NB4 (cell line): Measurements from ENCODE around the gene MSI2.

Experiments
- MYC ChIP-seq: IDR thresholded peaks from 2 replicates; pipeline ENCODE4 v1.6.1; 2011; ENCODE audit warnings: low read depth, low read length
- POLR2A ChIP-seq: IDR thresholded peaks from 2 replicates; pipeline ENCODE4 v1.6.1; 2011; ENCODE audit warnings: mild to moderate bottlenecking; ENCODE audit not compliant: insufficient read length; ENCODE audit errors: extremely low read depth
- TF ChIP-seq, protein P1 (sequence below): IDR thresholded peaks from one replicate; pipeline ENCODE4 v1.5.1; 2012; ENCODE audit warnings: low read depth, low read length
- TF ChIP-seq, protein P2 (sequence below): IDR thresholded peaks from 2 replicates; pipeline ENCODE4 v1.6.1; 2011; ENCODE audit warnings: low read depth, low read length

DNA sequence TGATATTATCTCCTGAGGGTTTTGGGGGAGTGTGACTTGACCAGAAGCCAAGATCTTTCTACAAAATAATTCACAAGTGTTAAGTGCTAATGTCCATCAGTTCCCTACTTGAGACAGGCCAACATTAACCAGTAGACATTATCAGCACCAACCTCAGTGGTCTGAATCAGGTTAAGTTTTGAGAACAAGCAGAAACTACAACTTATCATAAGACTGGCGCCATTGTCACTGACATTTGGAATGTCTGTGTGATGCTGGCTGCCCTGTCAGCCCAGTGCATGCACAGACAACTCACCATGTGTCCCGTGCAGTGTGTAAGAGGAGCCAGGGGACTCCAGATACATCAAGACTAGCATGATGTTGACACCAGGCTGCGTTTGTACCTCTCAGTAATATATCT, 412.0 kb downstream of the MSI2 start:
- TF ChIP-seq POLR2A (no peak), MYC (no peak)
- TF ChIP-seq, protein P1, sequence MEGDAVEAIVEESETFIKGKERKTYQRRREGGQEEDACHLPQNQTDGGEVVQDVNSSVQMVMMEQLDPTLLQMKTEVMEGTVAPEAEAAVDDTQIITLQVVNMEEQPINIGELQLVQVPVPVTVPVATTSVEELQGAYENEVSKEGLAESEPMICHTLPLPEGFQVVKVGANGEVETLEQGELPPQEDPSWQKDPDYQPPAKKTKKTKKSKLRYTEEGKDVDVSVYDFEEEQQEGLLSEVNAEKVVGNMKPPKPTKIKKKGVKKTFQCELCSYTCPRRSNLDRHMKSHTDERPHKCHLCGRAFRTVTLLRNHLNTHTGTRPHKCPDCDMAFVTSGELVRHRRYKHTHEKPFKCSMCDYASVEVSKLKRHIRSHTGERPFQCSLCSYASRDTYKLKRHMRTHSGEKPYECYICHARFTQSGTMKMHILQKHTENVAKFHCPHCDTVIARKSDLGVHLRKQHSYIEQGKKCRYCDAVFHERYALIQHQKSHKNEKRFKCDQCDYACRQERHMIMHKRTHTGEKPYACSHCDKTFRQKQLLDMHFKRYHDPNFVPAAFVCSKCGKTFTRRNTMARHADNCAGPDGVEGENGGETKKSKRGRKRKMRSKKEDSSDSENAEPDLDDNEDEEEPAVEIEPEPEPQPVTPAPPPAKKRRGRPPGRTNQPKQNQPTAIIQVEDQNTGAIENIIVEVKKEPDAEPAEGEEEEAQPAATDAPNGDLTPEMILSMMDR: no peak
- TF ChIP-seq, protein P2, sequence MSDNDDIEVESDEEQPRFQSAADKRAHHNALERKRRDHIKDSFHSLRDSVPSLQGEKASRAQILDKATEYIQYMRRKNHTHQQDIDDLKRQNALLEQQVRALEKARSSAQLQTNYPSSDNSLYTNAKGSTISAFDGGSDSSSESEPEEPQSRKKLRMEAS: no peak
